Kidney glomerular epithelial cell (primary cell): ENCODE measurements around the gene PGGHG.

ENCODE experiments used
- DNase-seq: peaks from one replicate; lab custom pipeline; 2025; lab: John Stamatoyannopoulos, UW

PGGHG gene

DNA sequence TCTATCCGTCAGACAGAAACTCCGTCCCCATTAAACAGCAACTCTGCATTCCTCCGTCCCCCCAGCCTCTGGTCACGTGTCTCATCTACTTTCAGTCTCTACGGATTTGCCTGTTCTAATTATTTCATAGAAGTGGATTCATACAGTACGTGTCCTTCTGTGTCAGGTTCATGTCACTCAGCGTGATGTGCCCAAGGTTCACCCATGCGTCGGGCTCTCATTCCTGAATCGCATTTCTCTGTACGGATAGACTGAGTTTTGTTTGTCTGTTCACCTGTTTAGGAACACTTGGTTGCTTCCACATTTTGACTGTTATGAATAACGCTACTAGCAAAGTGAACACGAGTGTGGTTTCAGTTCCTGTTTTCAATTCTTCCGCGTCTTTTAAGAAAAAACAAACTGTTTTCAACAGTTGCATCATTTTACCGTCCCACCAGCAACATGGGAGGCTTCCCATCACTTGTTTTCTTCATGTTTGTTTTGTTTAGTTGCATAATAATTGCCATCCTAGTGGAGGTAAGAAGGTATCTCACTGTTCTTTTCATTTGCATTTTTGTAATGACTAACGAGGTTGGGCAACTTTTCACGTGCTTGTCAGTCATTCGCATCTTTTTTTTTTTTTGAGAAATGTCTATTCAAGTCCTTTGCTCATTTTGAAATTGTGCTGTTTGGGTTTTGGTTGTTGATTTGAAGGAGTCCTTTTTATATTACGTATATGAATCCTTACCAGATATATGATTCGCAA, 19.6 kb upstream of the PGGHG start:
- DNase-seq = no peak

DNA sequence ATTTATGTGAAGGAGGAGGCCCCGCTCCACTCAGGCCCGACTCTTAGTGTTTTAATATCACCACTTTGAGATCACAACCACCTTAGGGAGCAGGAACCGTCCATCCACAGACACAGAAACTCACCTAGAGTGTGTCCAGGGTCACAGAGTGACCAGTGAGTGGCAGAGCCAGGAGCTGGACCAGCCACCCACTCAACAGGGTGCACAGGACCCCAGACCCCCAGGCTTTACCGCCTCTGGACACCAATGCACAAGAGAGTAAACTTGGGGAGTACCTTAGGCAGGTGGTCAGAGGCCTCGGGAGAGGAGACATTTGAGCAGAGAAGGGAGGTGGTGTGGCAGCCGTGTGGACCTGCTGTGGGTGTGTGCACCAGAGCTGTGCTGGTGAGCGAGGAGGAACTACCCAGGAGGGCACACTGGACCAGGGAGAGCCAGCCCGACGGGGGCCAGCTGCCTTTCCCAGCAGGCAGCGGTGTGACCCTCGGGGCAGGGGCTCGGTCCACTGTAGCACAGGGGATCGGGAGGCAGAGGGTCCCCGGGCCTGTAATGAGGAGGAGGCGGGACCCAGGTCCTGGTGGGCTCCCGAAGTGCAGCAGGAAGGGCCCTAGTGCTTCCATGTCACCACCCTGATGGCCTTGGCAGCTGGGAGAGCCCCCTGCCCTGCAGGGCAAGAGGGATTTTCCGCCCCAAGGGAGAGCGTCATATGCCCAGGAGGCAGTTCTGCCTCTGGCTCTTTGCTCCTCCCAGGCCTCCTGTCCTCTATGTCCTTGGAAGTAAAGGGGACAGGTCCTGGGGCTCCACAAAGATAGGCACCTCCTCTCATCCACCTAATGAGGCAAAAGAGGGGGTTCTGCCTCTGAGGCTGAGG, 18.2 kb upstream of the PGGHG start:
- DNase-seq = no peak

DNA sequence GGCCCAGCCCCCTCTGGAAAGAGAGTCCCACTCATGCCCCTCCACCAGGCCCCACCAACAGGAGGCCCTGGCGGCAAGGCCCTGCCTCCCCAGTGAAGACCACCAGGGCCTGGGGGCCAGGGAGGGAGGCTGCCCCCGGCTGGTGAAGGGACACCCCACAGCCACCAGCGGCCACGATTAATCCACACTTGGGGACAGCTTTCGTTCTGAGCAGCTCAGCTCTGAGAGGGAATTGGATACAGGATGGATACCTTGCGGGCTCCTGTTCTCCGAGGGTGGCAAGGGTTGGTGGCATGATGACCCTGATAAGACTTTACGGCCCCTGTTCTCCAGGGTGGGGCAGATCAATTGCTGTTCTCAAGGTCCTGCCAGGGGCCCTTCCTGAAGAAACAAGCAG, 17.6 kb upstream of the PGGHG start:
- no peak for DNase-seq

DNA sequence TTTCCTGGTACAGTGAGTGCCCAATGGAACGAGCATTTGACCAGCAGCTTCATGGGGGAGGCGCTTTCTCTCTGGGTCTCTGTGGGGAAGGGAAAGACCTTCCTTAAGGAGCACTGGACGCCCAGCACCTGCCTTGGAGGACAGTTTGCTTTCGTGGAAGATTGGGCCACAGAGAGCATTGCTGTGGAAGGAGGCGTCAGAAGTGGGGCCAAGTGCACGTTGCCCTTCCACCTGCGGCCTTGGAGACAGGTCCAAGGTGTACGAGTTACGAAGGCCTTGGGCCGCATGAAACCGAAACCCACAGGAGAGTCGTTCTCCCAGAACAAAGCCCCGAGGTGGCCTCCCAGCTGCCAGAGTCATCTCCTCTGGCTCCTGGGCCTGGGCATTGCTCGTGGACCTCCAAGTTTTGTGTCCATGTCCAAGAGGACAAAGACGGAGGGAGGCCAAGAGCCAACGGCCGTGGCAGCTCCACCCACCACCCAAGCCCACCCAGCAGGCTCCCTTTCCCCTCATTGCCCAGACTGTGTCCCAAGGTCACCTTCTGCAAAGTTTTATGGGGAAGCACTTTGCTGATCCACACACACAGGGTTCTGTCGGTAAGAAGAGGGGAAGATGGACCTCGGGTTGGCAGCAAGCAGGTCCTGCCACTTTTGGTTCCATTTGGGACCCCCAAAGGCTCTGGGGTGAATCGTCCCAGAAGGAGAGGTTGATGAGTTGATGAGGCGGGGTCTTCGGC, 16.6 kb upstream of the PGGHG start:
- no peak for DNase-seq

DNA sequence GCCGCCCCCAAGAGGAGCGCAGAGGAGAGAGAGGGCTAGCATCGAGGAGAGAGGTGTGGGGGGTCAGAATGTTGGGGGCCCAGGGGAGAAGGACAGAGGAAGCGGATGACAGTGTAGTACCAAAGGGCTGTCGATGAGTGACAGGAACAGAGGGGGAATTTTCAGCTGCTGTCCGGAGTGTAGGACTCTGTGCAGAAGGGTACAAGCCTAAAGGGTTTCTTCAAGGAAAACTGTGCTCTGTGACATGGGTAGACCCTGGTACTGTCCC, 16.1 kb upstream of the PGGHG start:
- no peak for DNase-seq

DNA sequence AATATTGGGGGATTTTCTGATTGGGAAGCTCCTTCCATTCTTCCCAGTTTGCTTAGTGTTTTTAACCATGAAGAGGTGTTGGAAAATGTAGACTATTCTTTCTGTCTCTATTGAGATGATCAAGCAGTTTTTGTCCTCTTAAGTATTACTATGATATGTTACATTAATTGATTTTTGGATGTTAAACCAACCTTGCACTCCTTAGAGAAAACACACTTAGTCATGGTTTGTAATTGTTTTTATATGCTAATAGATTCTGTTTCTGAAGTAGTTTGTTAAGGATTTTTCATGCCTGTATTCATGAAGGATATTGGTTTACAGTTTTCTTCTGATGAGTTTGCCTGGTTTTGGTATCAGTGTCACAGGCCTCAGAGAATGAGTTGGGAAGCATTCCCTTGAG, 12.7 kb upstream of the PGGHG start:
- no peak for DNase-seq

DNA sequence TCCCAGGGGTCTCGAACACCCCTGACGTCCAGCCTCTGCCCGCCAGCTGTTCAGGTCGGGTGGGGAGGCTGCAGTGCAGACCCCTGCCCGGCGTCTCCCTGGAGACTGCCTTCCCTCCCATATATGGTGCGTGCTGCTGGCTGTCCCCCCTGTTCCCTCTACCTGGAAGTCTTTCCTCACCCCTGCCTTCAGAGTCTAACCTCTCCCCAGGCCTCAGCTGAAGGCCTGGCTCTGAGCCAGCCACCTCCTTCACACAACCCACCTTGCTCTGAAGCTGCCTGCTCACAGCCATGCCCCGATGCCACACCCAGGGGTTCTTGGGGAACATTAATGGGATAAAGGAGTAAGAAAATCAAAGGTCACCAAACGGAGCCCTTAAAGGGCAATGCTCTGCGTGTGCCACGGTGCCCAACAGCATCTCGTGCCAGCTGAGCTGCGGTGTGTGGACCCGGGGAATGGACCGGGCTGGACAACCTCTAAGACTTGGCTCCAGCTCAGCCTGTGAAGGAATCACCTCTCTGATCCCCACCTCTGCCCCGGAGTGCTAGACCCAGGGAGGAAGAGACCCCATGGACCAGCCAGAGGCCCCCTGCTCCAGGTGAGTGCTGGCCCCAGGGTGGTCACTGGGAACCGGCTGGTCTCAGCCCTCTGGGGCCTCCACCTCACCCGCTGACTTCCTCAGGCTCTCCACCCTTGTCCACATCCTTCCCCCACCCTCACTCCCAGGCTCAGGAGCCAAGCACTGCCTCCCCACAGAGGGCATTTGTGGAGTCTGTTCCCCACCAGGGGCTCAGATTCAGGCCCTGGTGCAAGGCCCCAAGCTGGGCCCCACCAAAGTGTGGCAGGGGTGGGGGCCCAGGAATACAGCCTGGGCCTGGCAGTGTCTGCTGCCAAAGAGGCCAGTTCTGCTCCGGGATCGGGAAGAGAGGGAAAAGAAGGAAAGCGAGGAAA, 10.7 kb upstream of the PGGHG start, which contains the start of gene NLRP6:
NLRP6 (plus strand) TSS at position 407 of the 951 bp plus-strand sequence; CDS start at position 570, 163 bp downstream.
- DNase-seq = no peak

DNA sequence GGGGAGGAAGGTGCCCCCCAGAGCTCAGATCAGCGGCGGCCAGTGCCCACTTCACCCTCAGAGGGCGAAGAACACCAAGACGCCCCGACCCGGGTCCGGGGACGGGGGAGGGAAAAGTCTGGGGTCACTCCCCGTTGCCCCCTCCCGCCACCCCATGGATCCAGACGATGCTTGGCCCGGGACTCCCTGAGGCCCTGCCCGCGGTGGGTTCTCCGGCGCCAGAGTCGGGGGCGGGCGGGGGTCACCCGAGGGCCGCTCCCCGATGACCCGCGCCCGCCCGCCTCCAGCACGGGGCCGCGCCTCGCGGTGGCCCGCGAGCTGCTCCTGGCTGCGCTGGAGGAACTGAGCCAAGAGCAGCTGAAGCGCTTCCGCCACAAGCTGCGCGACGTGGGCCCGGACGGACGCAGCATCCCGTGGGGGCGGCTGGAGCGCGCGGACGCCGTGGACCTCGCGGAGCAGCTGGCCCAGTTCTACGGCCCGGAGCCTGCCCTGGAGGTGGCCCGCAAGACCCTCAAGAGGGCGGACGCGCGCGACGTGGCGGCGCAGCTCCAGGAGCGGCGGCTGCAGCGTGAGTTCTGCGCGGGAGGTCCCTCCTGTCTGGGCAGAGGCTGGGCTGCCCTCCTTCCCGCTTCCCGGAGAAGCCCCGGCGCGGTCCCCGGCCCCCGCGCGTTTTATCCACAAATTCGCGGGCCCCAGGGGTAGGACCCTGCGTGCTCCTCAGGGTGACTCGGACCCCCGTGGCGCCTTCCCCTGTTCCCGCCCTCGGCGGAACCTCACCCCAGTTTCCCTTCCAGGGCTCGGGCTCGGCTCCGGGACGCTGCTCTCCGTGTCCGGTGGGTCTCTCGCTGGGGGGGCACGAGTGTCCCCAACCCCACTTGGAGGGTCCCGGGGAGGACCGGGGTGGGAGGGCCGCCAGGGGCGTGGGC, 9.6 kb upstream of the PGGHG start:
- DNase-seq = no peak

DNA sequence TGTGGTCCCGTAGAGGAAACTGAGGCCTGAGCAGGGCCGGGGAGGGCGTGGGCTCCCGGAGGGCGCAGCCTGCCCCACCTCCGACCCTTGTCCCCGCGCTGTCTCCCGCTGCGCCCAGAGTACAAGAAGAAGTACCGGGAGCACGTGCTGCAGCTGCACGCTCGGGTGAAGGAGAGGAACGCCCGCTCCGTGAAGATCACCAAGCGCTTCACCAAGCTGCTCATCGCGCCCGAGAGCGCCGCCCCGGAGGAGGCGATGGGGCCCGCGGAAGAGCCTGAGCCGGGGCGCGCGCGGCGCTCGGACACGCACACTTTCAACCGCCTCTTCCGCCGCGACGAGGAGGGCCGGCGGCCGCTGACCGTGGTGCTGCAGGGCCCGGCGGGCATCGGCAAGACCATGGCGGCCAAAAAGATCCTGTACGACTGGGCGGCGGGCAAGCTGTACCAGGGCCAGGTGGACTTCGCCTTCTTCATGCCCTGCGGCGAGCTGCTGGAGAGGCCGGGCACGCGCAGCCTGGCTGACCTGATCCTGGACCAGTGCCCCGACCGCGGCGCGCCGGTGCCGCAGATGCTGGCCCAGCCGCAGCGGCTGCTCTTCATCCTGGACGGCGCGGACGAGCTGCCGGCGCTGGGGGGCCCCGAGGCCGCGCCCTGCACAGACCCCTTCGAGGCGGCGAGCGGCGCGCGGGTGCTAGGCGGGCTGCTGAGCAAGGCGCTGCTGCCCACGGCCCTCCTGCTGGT, 8.8 kb upstream of the PGGHG start:
- DNase-seq = peak; percentile 17

DNA sequence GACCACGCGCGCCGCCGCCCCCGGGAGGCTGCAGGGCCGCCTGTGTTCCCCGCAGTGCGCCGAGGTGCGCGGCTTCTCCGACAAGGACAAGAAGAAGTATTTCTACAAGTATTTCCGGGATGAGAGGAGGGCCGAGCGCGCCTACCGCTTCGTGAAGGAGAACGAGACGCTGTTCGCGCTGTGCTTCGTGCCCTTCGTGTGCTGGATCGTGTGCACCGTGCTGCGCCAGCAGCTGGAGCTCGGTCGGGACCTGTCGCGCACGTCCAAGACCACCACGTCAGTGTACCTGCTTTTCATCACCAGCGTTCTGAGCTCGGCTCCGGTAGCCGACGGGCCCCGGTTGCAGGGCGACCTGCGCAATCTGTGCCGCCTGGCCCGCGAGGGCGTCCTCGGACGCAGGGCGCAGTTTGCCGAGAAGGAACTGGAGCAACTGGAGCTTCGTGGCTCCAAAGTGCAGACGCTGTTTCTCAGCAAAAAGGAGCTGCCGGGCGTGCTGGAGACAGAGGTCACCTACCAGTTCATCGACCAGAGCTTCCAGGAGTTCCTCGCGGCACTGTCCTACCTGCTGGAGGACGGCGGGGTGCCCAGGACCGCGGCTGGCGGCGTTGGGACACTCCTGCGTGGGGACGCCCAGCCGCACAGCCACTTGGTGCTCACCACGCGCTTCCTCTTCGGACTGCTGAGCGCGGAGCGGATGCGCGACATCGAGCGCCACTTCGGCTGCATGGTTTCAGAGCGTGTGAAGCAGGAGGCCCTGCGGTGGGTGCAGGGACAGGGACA, 8.0 kb upstream of the PGGHG start:
- DNase-seq = no peak

DNA sequence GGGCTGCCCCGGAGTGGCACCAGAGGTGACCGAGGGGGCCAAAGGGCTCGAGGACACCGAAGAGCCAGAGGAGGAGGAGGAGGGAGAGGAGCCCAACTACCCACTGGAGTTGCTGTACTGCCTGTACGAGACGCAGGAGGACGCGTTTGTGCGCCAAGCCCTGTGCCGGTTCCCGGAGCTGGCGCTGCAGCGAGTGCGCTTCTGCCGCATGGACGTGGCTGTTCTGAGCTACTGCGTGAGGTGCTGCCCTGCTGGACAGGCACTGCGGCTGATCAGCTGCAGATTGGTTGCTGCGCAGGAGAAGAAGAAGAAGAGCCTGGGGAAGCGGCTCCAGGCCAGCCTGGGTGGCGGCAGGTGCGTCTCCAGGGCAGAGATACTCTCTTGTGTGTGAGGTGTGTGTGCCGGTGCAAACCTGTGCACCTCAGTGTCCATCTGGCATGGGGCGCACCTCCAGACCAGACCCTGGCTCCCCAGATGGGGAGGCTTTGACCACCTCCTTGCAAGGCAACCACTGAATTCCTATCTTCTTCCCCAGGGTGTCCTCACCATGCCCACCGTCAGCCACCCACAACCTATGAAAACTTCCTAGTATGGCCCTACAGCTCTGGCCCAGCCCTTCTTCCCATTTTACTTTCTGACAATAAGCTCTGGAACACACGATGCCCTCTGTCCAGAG, 7.3 kb upstream of the PGGHG start:
- DNase-seq = no peak

DNA sequence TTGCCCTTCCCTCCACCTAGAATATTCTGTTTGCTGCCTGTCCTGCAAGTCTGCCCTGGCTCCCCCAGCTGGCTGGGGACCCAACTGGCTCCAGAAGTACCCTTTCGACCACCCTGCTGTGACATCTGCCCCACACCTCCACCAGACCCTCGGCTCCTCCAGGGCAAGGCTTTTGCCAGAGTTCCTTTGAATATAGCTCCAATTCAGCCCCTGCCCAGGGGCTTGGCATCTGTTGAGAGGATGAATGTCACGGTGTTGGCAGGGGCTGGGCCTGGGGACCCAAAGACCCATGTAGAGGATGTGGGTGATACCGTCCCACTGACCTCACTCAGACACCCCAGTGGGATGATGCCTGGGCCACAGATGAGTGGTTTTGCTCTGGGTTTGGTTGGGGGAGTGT, 6.8 kb upstream of the PGGHG start:
- no peak for DNase-seq

DNA sequence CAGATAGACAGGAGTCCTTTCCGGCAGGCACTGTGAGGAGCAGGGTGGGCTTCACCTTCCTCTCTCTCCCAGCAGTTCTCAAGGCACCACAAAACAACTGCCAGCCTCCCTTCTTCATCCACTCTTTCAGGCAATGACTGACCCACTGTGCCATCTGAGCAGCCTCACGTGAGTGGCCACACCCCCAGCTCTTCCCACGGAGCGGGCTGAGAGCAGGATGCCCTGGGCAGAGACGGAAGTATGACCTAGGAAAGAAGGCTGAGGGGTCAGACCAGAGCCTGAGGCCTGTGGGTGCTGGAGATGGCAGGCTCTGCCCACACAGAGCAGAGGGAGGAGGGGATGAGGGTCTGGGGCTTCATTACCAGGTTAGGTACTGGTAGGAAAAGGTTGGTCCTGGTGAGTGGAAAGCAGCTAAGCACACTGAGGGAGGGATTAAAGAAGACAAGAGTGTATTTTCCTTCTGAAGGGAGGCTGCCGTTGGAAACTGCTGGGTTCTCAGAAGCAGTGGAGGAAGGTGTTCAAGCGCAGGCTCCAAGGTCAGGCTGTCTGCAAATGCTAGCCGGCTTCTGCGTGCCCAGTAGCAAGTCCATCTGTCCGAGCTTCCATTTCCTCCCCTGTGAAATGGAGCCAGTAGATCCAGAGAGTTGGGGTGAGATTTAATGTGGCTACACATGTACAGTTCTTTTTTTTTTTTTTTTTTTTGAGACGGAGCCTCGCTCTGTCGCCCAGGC, 6.1 kb upstream of the PGGHG start:
- no peak for DNase-seq

DNA sequence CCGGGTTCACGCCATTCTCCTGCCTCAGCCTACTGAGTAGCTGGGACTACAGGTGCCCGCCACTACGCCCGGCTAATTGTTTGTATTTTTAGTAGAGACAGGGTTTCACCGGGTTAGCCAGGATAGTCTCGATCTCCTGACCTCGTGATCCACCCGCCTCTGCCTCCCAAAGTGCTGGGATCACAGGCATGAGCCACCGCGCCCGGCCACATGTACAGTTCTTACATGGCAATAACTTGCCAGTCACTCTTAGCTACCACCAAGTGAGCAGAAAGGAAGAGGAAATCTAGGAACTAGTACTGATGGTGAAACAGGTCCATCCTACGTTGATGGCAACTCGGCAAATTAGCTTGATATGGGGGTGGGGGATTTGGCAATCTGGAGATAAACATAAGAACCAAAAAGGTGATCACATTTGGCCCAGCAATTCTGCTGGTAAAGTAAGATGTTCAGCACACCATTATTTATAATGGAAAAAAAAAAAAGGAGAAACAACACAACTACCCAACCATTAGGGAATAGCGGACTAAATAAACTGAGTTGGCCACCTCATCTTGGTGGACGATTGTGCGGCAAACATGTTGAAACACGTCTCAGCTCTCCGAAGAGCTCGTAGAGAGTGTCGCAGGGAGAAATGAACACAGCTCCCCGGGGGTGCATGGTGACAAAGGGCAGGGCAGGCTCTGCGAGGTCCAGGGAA, 5.4 kb upstream of the PGGHG start:
- no peak for DNase-seq

DNA sequence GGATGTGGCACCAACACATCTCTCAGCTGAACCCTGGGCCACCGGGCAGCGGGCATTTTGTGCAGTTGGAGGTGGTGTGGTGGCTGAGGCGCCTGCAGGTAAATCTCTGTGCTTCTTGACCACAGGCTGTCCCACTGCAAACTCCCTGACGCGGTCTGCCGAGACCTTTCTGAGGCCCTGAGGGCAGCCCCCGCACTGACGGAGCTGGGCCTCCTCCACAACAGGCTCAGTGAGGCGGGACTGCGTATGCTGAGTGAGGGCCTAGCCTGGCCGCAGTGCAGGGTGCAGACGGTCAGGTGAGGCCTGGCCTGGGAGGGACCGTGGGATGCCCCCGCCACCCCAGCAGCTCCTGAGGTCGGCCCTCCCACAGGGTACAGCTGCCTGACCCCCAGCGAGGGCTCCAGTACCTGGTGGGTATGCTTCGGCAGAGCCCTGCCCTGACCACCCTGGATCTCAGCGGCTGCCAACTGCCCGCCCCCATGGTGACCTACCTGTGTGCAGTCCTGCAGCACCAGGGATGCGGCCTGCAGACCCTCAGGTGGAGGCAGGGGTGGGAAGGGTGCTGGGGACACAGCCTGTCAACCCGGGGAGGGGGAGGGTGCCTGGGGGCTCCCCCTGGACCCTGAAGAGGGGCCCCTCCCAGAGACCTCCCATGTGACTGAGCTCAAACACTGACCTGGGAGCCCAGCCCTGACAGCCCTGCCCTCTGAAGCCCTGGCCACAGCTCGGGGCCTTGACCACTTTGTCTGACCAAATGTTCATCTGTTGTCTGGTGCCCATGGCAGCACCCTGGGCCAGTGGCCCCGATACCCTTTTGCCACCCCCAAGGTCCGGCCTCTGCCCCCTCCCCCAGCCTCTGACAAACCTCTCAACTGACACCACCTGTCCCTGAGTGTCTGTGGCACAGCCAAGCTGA, 4.6 kb upstream of the PGGHG start:
- no peak for DNase-seq
